Astrocyte (in vitro differentiated cells and primary cell): ENCODE data around the gene HMGXB3. TPM values are rescaled to one million over a fixed set of nuclear protein-coding genes. Genes with fewer than 3 reads are reported as not detected.

Source experiments
- DNase-seq: peaks from one replicate; pipeline ENCODE4 v3.0.0-alpha.2; 2010; ENCODE audit warnings: low read depth
- FAIRE-seq: peaks from 2 replicates; lab custom pipeline; 2011; peaks lifted over from hg19 to GRCh38; lab: Jason Lieb, UNC
- H2AFZ ChIP-seq: 2 replicates; pipeline ENCODE4 v1.6.0; 2012; ENCODE audit warnings: low read depth, low read length, inconsistent platforms
- H3K27ac ChIP-seq: 2 replicates; pipeline ENCODE4 v1.5.1; 2011; ENCODE audit warnings: low read depth, low read length, inconsistent platforms
- H3K27me3 ChIP-seq: 2 replicates; pipeline ENCODE4 v1.6.0; 2011; ENCODE audit warnings: low read length, inconsistent platforms; ENCODE audit not compliant: insufficient read depth
- H3K36me3 ChIP-seq: 2 replicates; pipeline ENCODE4 v1.5.1; 2011; ENCODE audit warnings: low read length, inconsistent platforms; ENCODE audit not compliant: insufficient read depth
- H3K4me1 ChIP-seq: 2 replicates; pipeline ENCODE4 v1.5.1; 2011; ENCODE audit warnings: low read length, inconsistent platforms; ENCODE audit not compliant: insufficient read depth
- H3K4me2 ChIP-seq: 2 replicates; pipeline ENCODE4 v1.6.0; 2012; ENCODE audit warnings: low read length, inconsistent platforms
- H3K4me3 ChIP-seq: 2 replicates; pipeline ENCODE4 v1.5.1; 2011; ENCODE audit warnings: low read depth, mild to moderate bottlenecking, low read length, inconsistent platforms; ENCODE audit not compliant: insufficient read depth
- H3K79me2 ChIP-seq: 2 replicates; pipeline ENCODE4 v1.6.0; 2012; ENCODE audit warnings: mild to moderate bottlenecking, low read length, inconsistent platforms; ENCODE audit not compliant: insufficient read depth
- H3K9ac ChIP-seq: 2 replicates; pipeline ENCODE4 v1.6.0; 2012; ENCODE audit warnings: mild to moderate bottlenecking, low read length, inconsistent platforms
- H3K9me3 ChIP-seq: 2 replicates; pipeline ENCODE4 v1.5.1; 2012; ENCODE audit warnings: low read depth, mild to moderate bottlenecking, low read length, inconsistent platforms; ENCODE audit not compliant: insufficient read depth
- H4K20me1 ChIP-seq: 2 replicates; pipeline ENCODE4 v1.6.0; 2012; ENCODE audit warnings: low read length, inconsistent platforms; ENCODE audit not compliant: insufficient read depth
- H3K27ac Mint-ChIP-seq: one replicate; pipeline ENCODE4 v1.8.0; 2021; ENCODE audit warnings: mild to moderate bottlenecking, mixed read lengths; ENCODE audit not compliant: unreplicated experiment
- H3K27me3 Mint-ChIP-seq: one replicate; pipeline ENCODE4 v1.8.0; 2021; ENCODE audit warnings: low read depth, mixed read lengths; ENCODE audit not compliant: unreplicated experiment
- H3K36me3 Mint-ChIP-seq: one replicate; pipeline ENCODE4 v1.8.0; 2021; ENCODE audit warnings: low read depth, mixed read lengths; ENCODE audit not compliant: unreplicated experiment
- H3K4me1 Mint-ChIP-seq: one replicate; pipeline ENCODE4 v1.8.0; 2021; ENCODE audit warnings: low read depth, mixed read lengths; ENCODE audit not compliant: unreplicated experiment
- H3K4me3 Mint-ChIP-seq: one replicate; pipeline ENCODE4 v1.8.0; 2021; ENCODE audit warnings: mild to moderate bottlenecking, moderate library complexity, mixed read lengths; ENCODE audit not compliant: unreplicated experiment
- H3K9me3 Mint-ChIP-seq: one replicate; pipeline ENCODE4 v1.8.0; 2021; ENCODE audit warnings: mild to moderate bottlenecking, mixed read lengths; ENCODE audit not compliant: unreplicated experiment
- CTCF ChIP-seq: IDR thresholded peaks from 2 replicates; pipeline ENCODE4 v1.5.1; 2011; ENCODE audit warnings: low read depth, mild to moderate bottlenecking, inconsistent platforms, low read length, moderate library complexity; ENCODE audit not compliant: insufficient read depth
- EZH2 ChIP-seq: IDR thresholded peaks from 2 replicates; pipeline ENCODE4 v1.6.1; 2012; ENCODE audit warnings: mild to moderate bottlenecking, low read length, inconsistent platforms; ENCODE audit not compliant: insufficient read depth
- total RNA-seq: library from RNA; stranded (reverse); gene quantifications from 2 replicates; pipeline ENCODE4 v1.2.1, GENCODE V29; 2021

The HMGXB3 gene
- total RNA-seq, 1 donor from 2014 or later: 58.1 TPM

- DNase-seq (no peak), FAIRE-seq (no peak)
- Histone ChIP-seq H3K4me1 (peaks cover 37% of the 10 kb centered on the region), H3K36me3 (peaks cover 53% of the 10 kb centered on the region), H3K4me3 (no peak overlapping the region), H3K9me3 (peaks cover 1% of the 10 kb centered on the region), H3K4me2 (no peak overlapping the region), H3K27ac (no peak overlapping the region), H3K9ac (no peak overlapping the region), H3K79me2 (peaks cover 30% of the 10 kb centered on the region), H4K20me1 (peaks cover 14% of the 10 kb centered on the region), H3K27me3 (no peaks in the 10 kb centered on the region), H2AFZ (no peak overlapping the region)
- Mint-ChIP-seq H3K4me3 (peak overlapping the region; percentile 27), H3K27me3 (no peaks in the 10 kb centered on the region), H3K4me1 (peaks cover 36% of the 10 kb centered on the region), H3K27ac (peak overlapping the region; percentile 43), H3K36me3 (peaks cover 33% of the 10 kb centered on the region), H3K9me3 (peaks cover 2% of the 10 kb centered on the region)
- TF ChIP-seq EZH2: no peak
- no peak for TF ChIP-seq CTCF
Observed at GRCh38 chr5:150020249-150020648, 19.7 kb downstream of the HMGXB3 start.

GRCh38 chr5:150021491-150022157 is 21.1 kb downstream of the HMGXB3 start:
- Histone ChIP-seq H2AFZ (no peak overlapping the region), H3K4me3 (peak overlapping the region; percentile 35), H3K79me2 (peaks cover 20% of the 10 kb centered on the region), H3K4me1 (peaks cover 37% of the 10 kb centered on the region), H3K9me3 (no peaks in the 10 kb centered on the region), H3K27me3 (no peaks in the 10 kb centered on the region), H4K20me1 (peaks cover 10% of the 10 kb centered on the region), H3K4me2 (peak overlapping the region; percentile 80), H3K9ac (peak overlapping the region; percentile 67), H3K27ac (peak overlapping the region; percentile 79), H3K36me3 (peaks cover 56% of the 10 kb centered on the region)
- TF ChIP-seq EZH2 (no peak), CTCF (no peak)
- no peaks in the 10 kb centered on the region for H3K27me3 Mint-ChIP-seq
- H3K36me3 Mint-ChIP-seq: peaks cover 22% of the 10 kb centered on the region
- H3K27ac Mint-ChIP-seq: peak overlapping the region; percentile 95
- peaks cover 36% of the 10 kb centered on the region for H3K4me1 Mint-ChIP-seq
- H3K9me3 Mint-ChIP-seq: no peaks in the 10 kb centered on the region
- peak overlapping the region; percentile 74 for H3K4me3 Mint-ChIP-seq
- FAIRE-seq: peak; percentile 65
- DNase-seq: peak; percentile 84

- H3K36me3 Mint-ChIP-seq: peaks cover 22% of the 10 kb centered on the region
- H3K9me3 ChIP-seq: no peaks in the 10 kb centered on the region
- H2AFZ ChIP-seq: no peak overlapping the region
- H3K27ac Mint-ChIP-seq: peak overlapping the region; percentile 95
- H3K9ac ChIP-seq: peak overlapping the region; percentile 67
- no peaks in the 10 kb centered on the region for H3K27me3 Mint-ChIP-seq
- peaks cover 36% of the 10 kb centered on the region for H3K4me1 Mint-ChIP-seq
- peaks cover 61% of the 10 kb centered on the region for H3K36me3 ChIP-seq
- peak overlapping the region; percentile 80 for H3K4me2 ChIP-seq
- FAIRE-seq (peak; percentile 9), DNase-seq (peak; percentile 94)
- peaks cover 8% of the 10 kb centered on the region for H4K20me1 ChIP-seq
- peak overlapping the region; percentile 79 for H3K27ac ChIP-seq
- no peaks in the 10 kb centered on the region for H3K9me3 Mint-ChIP-seq
- H3K4me3 Mint-ChIP-seq: peak overlapping the region; percentile 74
- peaks cover 20% of the 10 kb centered on the region for H3K79me2 ChIP-seq
- H3K4me3 ChIP-seq: peak overlapping the region; percentile 32
- H3K27me3 ChIP-seq: no peaks in the 10 kb centered on the region
- TF ChIP-seq EZH2 (no peak), CTCF (no peak)
- peaks cover 37% of the 10 kb centered on the region for H3K4me1 ChIP-seq
Observed at GRCh38 chr5:150022158-150022531, 21.6 kb downstream of the HMGXB3 start.
